ENCODE results near the gene PIP5KL1. TPM values are rescaled to one million over a fixed set of nuclear protein-coding genes. Genes with fewer than 3 reads are reported as not detected.

Gene PIP5KL1
- total and polyA plus RNA-seq, 2 experiments from 2014 or later, result 13.4 to 19.5 TPM

DNA sequence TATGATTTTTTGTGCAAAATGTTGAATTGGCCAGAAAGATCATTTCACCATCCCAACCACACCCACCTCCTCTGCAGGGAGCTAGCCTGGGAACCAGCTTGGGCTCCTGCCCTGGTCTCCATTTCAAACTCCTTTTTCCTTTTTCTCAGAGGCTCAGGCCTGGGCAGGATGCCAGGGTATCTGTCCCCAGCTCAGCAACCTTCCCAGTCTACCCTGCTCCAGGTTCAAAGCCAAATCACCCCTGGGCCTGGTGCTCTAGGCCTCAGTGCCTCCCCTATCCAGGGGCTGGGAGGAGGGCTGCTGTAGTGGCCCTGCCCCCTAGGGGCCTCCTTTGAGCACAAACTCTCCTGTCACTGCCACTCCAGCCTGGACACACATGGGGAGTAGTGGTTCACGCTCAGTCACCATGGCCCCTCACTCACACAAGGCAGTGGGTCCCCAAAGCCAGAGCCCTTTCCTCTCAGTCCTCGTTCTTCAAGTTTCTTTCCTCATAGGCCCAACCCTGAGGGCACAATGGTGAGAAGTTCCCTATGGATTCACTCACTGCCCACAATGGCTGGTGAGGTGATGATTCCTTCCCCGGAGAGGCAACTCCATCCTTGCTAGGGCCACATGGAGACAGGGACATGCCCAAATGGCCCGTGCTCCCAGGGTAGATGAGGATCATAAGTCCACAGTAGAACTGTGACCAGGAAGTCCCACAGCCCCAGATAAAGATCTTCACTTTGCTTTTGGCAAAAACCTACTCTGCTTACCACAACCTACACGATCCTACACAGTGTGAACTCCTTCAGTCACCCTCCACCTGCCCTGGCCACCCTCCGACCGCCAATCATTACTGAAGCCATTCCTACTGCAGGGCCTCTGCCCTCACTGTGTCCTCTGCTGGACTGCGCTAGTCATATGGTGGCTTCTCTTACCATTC lies 12.1 kb downstream of the PIP5KL1 start:
- Histone ChIP-seq H3K4me3 (no peak overlapping the region), H3K4me1 (ENCODE audit: insufficient read depth) (peaks cover 8% of the 10 kb centered on the region; the same call in 1 of the 2 replicates), H3K79me2 (replicated peaks; ENCODE audit: insufficient read depth) (no peaks in the 10 kb centered on the region), H3K27me3 (ENCODE audit: insufficient read depth) (0 out of 2 replicates have a peak, but pooled peaks cover 7% of the 10 kb centered on the region), H3K9me2 (ENCODE audit: insufficient read depth) (no peaks in the 10 kb centered on the region), H4K20me1 (replicated peaks; ENCODE audit: insufficient read depth) (peaks cover 19% of the 10 kb centered on the region), H3F3A (replicated peaks; ENCODE audit: low read depth) (peaks cover 18% of the 10 kb centered on the region; the same call in 1 of the 2 replicates), H2AFZ (no peak overlapping the region), H3K36me3 (ENCODE audit: insufficient read depth) (no peaks in the 10 kb centered on the region), H3K27ac (ENCODE audit: low read depth) (no peak overlapping the region), H3K4me2 (no peak overlapping the region)
- TF ChIP-seq ZNF331 (CRISPR knock-in tag; IDR thresholded peaks at IDR 0.05; ENCODE audit: low read depth), result no peak
- no peak for TF ChIP-seq NANOG (IDR thresholded peaks at IDR 0.05; ENCODE audit: borderline replicate concordance)
- TF ChIP-seq, protein P1, sequence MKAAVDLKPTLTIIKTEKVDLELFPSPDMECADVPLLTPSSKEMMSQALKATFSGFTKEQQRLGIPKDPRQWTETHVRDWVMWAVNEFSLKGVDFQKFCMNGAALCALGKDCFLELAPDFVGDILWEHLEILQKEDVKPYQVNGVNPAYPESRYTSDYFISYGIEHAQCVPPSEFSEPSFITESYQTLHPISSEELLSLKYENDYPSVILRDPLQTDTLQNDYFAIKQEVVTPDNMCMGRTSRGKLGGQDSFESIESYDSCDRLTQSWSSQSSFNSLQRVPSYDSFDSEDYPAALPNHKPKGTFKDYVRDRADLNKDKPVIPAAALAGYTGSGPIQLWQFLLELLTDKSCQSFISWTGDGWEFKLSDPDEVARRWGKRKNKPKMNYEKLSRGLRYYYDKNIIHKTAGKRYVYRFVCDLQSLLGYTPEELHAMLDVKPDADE (IDR thresholded peaks at IDR 0.05), result no peak
- TF ChIP-seq, protein P2, sequence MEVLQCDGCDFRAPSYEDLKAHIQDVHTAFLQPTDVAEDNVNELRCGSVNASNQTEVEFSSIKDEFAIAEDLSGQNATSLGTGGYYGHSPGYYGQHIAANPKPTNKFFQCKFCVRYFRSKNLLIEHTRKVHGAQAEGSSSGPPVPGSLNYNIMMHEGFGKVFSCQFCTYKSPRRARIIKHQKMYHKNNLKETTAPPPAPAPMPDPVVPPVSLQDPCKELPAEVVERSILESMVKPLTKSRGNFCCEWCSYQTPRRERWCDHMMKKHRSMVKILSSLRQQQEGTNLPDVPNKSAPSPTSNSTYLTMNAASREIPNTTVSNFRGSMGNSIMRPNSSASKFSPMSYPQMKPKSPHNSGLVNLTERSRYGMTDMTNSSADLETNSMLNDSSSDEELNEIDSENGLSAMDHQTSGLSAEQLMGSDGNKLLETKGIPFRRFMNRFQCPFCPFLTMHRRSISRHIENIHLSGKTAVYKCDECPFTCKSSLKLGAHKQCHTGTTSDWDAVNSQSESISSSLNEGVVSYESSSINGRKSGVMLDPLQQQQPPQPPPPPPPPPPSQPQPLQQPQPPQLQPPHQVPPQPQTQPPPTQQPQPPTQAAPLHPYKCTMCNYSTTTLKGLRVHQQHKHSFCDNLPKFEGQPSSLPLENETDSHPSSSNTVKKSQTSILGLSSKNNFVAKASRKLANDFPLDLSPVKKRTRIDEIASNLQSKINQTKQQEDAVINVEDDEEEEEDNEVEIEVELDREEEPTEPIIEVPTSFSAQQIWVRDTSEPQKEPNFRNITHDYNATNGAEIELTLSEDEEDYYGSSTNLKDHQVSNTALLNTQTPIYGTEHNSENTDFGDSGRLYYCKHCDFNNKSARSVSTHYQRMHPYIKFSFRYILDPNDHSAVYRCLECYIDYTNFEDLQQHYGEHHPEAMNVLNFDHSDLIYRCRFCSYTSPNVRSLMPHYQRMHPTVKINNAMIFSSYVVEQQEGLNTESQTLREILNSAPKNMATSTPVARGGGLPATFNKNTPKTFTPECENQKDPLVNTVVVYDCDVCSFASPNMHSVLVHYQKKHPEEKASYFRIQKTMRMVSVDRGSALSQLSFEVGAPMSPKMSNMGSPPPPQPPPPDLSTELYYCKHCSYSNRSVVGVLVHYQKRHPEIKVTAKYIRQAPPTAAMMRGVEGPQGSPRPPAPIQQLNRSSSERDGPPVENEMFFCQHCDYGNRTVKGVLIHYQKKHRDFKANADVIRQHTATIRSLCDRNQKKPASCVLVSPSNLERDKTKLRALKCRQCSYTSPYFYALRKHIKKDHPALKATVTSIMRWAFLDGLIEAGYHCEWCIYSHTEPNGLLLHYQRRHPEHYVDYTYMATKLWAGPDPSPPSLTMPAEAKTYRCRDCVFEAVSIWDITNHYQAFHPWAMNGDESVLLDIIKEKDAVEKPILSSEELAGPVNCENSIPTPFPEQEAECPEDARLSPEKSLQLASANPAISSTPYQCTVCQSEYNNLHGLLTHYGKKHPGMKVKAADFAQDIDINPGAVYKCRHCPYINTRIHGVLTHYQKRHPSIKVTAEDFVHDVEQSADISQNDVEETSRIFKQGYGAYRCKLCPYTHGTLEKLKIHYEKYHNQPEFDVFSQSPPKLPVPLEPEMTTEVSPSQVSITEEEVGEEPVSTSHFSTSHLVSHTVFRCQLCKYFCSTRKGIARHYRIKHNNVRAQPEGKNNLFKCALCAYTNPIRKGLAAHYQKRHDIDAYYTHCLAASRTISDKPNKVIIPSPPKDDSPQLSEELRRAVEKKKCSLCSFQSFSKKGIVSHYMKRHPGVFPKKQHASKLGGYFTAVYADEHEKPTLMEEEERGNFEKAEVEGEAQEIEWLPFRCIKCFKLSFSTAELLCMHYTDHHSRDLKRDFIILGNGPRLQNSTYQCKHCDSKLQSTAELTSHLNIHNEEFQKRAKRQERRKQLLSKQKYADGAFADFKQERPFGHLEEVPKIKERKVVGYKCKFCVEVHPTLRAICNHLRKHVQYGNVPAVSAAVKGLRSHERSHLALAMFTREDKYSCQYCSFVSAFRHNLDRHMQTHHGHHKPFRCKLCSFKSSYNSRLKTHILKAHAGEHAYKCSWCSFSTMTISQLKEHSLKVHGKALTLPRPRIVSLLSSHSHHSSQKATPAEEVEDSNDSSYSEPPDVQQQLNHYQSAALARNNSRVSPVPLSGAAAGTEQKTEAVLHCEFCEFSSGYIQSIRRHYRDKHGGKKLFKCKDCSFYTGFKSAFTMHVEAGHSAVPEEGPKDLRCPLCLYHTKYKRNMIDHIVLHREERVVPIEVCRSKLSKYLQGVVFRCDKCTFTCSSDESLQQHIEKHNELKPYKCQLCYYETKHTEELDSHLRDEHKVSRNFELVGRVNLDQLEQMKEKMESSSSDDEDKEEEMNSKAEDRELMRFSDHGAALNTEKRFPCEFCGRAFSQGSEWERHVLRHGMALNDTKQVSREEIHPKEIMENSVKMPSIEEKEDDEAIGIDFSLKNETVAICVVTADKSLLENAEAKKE (CRISPR knock-in tag; IDR thresholded peaks at IDR 0.05), result no peak
- no peak for TF ChIP-seq EZH2 (IDR thresholded peaks at IDR 0.05; ENCODE audit: low read depth, unreplicated experiment)
- no peak for TF ChIP-seq CREB1 (CRISPR knock-in tag; IDR thresholded peaks at IDR 0.05; ENCODE audit: low read depth)
- TF ChIP-seq, protein P3, sequence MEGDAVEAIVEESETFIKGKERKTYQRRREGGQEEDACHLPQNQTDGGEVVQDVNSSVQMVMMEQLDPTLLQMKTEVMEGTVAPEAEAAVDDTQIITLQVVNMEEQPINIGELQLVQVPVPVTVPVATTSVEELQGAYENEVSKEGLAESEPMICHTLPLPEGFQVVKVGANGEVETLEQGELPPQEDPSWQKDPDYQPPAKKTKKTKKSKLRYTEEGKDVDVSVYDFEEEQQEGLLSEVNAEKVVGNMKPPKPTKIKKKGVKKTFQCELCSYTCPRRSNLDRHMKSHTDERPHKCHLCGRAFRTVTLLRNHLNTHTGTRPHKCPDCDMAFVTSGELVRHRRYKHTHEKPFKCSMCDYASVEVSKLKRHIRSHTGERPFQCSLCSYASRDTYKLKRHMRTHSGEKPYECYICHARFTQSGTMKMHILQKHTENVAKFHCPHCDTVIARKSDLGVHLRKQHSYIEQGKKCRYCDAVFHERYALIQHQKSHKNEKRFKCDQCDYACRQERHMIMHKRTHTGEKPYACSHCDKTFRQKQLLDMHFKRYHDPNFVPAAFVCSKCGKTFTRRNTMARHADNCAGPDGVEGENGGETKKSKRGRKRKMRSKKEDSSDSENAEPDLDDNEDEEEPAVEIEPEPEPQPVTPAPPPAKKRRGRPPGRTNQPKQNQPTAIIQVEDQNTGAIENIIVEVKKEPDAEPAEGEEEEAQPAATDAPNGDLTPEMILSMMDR (conservative IDR thresholded peaks at IDR 0.05; ENCODE audit: low read depth in 2 of 2), result peak; percentile 40 to 66; a peak in 3 of 4 replicates
- no peak for TF ChIP-seq JUNB (IDR thresholded peaks at IDR 0.05; ENCODE audit: unreplicated experiment)
- TF ChIP-seq STAT1 (IDR thresholded peaks at IDR 0.05; ENCODE audit: unreplicated experiment), result no peak
- Mint-ChIP-seq H3K27ac (no peak overlapping the region), H3K4me1 (peaks cover 19% of the 10 kb centered on the region), H3K36me3 (ENCODE audit: low read depth) (no peaks in the 10 kb centered on the region), H3K27me3 (ENCODE audit: insufficient read depth, low read depth, poor library complexity) (peaks cover 17% of the 10 kb centered on the region), H3K4me3 (no peak overlapping the region), H3K9me3 (no peaks in the 10 kb centered on the region)
- DNase-seq (ENCODE audit: low spot score), result peak; percentile 68
- peak; percentile 38 for ATAC-seq
